ENCODE measurements around the gene S100Z.
"Not testable (repeated sequence)": the region's sequence is repeated elsewhere in the genome, so short reads cannot be mapped to it uniquely, and the experiment has no call there.

The S100Z gene

GRCh38 chr5:76888733-76889300 is 39.0 kb downstream of the S100Z start:
- DNase-seq = no peak

DNA sequence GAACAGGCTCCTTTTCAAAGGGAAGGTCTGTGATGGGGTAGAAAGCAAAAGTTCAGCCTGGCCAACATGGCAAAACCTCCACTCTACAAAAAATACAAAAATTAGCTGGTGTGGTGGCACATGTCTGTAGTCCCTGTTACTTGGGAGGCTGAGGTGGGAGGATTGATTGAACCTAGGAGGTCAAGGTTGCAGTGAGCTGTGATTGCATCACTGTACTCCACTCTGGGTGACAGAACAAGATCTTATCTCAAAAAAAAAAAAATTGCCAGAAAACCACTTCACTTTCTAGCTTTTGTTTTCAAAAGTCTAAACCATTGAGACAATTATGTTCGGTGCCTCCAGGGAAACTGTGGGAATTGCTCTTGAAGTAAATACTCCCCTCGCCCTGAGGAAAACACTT is 43.5 kb downstream of the S100Z start:
- DNase-seq = no peak

- DNase-seq = no peak
These were observed 46.4 kb downstream of the S100Z start for GRCh38 chr5:76896196-76896595.

- DNase-seq = no peak
These were observed 51.7 kb downstream of the S100Z start for GRCh38 chr5:76901522-76901921.

DNA sequence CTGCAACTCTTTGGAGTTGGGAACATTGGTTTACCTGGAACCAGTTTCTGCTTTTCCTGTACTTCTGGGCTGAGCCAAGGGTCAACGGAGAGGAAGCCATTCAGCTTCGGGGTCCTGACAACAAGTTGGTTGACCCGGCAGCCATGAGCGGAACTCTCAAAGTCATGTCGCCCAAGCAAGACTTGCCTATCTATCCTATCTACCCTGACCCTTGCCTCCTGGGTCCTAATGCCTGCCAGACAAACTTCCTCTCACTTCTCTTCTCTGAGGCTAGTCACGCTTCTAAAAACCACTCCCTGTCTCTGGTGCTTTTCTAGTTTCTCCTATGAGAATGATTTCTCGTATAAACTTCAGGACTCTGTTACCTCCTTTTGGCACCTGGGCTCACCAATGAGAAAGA is 58.4 kb downstream of the S100Z start:
- no peak for DNase-seq

- DNase-seq = not testable (repeated sequence)
These were observed 60.6 kb downstream of the S100Z start for GRCh38 chr5:76910344-76910933.

- DNase-seq = not testable (repeated sequence)
These were observed 64.9 kb downstream of the S100Z start for GRCh38 chr5:76914671-76915070.

GRCh38 chr5:76918539-76918938 is 68.7 kb downstream of the S100Z start:
- DNase-seq = no peak

DNA sequence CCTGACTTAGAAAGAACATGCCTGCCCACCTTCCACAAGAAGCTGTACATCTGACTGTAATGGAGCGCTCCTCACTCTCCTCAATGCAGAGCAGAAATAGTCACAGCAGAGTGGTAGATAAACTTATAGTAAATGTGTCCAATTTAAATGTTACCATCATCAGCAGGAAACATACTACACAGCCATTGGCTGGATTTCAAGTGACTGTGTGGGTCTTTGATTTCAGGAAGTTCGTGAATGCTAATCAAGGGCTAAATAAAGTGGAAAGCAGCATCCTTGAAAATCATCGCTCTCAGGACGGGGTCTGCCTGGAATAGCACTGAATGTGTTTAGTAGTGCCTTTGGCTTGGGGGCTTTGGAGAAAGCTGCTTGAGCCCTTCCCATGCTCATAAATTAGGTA is 70.7 kb downstream of the S100Z start:
- DNase-seq = no peak

GRCh38 chr5:76926329-76927105 is 76.7 kb downstream of the S100Z start:
- no peak for DNase-seq

DNA sequence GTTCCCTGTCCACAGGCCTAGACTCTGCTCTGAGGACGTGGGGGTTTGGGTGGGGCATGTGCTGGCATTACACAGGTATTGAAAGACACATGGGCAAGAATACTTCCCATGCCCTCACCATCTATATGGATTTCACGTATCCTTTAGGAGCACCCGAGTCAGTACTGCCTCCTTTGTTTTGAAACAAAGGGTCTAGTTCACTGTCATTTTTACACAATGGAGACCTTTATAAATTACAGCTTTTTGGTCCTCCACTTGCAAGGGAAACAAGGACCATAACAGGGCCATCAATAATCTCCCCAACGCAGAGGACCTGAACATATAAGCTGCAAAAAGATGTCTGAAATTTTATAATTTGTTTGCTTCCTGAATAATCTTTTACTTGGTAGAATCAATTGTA is 78.1 kb downstream of the S100Z start:
- no peak for DNase-seq

DNA sequence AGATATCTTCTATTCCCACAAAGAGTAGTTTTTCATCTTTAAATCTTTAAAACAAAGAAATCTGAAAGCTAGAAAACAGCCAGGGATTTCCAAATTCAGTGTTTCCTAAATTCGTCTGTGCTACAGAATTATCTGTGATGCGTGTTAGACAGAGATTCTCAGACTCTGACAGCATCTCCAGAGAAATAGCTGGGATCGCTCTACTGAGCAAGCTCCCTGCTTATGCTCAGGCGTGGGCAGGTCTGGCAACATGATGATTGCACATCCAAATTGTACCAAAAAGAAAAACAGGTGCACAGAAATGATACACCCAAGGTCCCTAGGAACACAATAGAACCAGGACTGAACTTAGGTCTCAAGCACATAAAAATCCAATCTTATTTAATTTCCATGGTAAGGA is 80.3 kb downstream of the S100Z start:
- no peak for DNase-seq

DNA sequence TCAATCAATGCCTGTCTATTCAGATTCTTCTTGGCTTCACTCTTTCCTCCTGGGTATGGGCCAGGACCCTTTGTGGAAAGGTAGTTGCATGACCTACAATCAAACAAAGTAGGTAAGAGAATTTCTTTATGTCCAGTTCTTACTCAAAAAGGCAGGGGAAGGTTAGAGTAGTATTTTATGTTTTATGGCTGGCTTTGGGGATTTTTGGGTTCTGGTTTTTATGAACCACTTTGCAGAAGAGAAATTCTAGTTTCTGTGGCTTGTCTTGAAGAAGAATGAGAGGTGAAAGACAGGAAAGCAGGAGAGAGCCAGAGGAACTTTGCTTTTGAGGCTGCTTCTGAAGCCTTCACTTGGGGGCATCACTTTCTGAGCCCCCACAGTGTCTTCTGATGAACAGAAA is 88.4 kb downstream of the S100Z start:
- no peak for DNase-seq

- no peak for DNase-seq
These were observed 91.2 kb downstream of the S100Z start for GRCh38 chr5:76941000-76941399.

GRCh38 chr5:76941442-76941841 is 91.6 kb downstream of the S100Z start:
- no peak for DNase-seq

DNA sequence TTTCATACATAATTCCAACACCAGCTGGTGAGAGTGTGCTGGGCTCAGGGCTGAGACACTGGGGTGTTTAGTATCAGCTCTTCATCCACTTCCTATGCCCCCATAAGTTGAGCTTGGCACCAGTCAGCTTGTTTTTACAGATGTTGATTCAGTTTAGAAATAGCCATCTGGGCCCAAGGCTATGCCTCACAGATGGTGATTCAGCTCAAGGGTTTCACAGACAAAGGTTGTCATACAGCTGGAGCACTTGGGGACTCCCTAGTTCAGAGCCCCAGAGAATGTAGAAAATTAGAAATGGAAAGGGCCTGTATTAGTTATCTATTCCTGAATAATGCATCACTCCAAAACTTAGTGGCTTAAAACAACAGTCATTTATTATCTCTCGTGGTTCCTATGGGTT is 92.8 kb downstream of the S100Z start:
- DNase-seq = no peak

- DNase-seq = no peak
These were observed 93.2 kb downstream of the S100Z start for GRCh38 chr5:76943006-76943405.

DNA sequence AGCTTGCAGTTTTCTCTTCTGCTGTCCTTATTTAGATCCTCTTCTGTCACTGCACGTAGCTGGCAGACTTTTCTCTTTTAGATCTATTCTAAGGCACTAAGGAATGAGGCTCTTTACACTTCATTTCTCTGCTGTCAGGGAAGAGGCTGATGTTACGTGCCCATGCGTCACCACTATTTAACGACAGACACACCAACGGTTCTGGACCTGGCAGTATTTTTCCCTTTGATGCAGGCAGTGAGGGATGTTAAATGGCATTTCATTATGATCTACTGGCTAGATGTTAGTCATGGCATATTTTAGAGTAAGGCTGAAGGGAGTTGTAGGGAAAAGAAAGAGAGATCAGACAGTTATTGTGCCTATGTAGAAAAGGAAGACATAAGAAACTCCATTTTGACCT is 94.8 kb downstream of the S100Z start:
- no peak for DNase-seq

GRCh38 chr5:76945238-76945637 is 95.4 kb downstream of the S100Z start:
- DNase-seq = not testable (repeated sequence)

GRCh38 chr5:76946090-76946489 is 96.3 kb downstream of the S100Z start:
- DNase-seq = no peak

DNA sequence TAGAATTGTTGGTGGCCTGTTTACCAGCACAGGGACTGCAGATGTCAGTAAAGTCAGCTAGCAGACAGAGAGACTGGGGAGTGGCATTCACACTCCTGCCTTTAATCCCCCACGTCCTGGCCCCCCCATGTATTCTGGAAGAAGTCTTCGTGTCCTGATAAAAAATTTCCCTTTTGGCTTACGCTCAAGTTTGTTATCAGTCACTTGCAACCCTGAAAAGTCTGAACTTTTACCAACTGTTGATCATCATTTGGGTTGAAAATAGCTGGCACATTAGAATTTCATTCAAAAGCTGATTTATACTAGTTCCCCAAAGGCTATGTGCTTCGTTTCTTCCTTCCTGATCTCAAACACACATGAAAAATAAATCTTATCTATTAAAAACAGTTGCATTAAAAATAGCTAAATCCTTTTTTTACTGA is 97.3 kb downstream of the S100Z start:
- DNase-seq = no peak

DNA sequence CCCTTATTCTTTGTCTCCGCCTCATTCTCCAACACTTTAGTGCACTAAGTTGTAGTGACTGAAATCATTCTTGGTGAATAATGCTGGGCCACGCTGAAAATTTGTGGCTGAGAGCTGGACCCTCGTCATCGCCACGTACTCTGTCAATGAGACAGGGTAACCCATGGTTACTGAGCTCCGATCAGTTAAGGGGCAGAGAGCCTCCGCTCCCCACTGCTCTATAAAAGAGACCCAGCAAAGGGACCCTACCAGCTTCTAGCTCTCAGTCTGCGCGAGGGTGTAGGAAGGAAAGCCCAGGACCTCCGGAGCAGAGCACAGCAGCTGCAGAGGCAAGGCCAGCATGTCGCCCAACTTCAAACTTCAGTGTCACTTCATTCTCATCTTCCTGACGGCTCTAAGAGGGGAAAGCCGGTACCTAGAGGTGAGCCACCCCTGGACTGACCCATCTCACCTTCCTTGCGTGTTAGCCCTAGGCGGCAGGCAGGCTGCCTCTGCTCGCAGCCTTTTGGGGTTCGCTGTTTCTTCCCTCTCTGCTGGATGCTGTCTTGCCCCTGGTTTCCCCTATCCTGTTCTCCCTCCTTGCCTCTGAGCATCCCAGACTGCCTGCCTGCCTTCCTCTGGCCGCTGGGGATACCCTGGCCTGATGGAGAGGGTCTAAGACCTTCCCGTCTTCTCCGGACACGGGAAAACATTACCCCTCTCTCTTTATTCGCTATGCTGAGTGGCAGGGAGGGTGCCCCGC is 103.2 kb downstream of the S100Z start, which contains the start of gene CRHBP:
TSS of gene CRHBP (plus strand) at position 251 of the 742 bp plus-strand sequence. CDS start at position 341, 90 bp downstream.
- DNase-seq = no peak

GRCh38 chr5:76953551-76954382 is 104.0 kb downstream of the S100Z start:
- DNase-seq = no peak
